ENCODE data around the gene PARD3B.

GRCh38 chr2:205058409-205058808, 513.1 kb downstream of the PARD3B start:
- no peak for TF ChIP-seq ELF4 (IDR thresholded peaks at IDR 0.05)
- TF ChIP-seq HDGF (IDR thresholded peaks at IDR 0.05; ENCODE audit: borderline replicate concordance), result no peak
- no peak for TF ChIP-seq SP1 (IDR thresholded peaks at IDR 0.05)
- TF ChIP-seq SUZ12 (IDR thresholded peaks at IDR 0.05), result no peak
- TF ChIP-seq FOXM1 (IDR thresholded peaks at IDR 0.05; ENCODE audit: borderline replicate concordance), result no peak
- no peak for TF ChIP-seq PKNOX1 (IDR thresholded peaks at IDR 0.05)
- TF ChIP-seq NFRKB (IDR thresholded peaks at IDR 0.05), result no peak
- no peak for TF ChIP-seq FOXA1 (IDR thresholded peaks at IDR 0.05)
- no peak for TF ChIP-seq CTBP1 (IDR thresholded peaks at IDR 0.05; ENCODE audit: borderline replicate concordance)
